DND-41 (cell line): ENCODE results near the gene BBS9.

Experiments used
- EZH2 ChIP-seq: IDR thresholded peaks from 3 replicates; pipeline ENCODE4 v1.6.1; 2012; ENCODE audit warnings: borderline replicate concordance, low read depth, mild to moderate bottlenecking, moderate library complexity, low read length, inconsistent platforms; ENCODE audit not compliant: severe bottlenecking
- TF ChIP-seq, protein P1 (sequence below): IDR thresholded peaks from 2 replicates; pipeline ENCODE4 v1.5.1; 2012; ENCODE audit warnings: borderline replicate concordance, low read length, moderate library complexity, mild to moderate bottlenecking; ENCODE audit not compliant: poor library complexity, severe bottlenecking; ENCODE audit errors: extremely low read depth

DNA sequence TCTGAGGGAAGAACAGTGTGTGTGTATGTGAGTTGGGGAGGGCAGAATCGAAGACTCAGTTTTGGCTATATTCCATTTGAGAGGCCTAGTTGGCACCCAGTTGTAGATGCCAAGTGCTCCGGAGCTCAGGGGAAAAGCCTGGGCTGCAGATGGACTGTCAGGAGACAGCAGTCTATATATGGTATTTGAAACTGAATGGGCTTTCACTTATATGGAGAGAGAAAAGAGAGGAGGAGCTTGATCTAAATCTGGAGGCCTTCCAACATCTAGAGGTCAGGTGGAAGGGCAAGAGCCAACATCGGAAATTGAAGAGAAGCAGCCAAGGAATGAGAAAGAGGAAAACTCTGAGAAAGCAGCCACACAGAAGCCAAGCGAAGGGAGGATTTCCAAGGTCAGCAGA is 425.2 kb downstream of the BBS9 start:
- TF ChIP-seq, protein P1, sequence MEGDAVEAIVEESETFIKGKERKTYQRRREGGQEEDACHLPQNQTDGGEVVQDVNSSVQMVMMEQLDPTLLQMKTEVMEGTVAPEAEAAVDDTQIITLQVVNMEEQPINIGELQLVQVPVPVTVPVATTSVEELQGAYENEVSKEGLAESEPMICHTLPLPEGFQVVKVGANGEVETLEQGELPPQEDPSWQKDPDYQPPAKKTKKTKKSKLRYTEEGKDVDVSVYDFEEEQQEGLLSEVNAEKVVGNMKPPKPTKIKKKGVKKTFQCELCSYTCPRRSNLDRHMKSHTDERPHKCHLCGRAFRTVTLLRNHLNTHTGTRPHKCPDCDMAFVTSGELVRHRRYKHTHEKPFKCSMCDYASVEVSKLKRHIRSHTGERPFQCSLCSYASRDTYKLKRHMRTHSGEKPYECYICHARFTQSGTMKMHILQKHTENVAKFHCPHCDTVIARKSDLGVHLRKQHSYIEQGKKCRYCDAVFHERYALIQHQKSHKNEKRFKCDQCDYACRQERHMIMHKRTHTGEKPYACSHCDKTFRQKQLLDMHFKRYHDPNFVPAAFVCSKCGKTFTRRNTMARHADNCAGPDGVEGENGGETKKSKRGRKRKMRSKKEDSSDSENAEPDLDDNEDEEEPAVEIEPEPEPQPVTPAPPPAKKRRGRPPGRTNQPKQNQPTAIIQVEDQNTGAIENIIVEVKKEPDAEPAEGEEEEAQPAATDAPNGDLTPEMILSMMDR, result no peak
- TF ChIP-seq EZH2, result no peak
